H1 (cell line): ENCODE results near the gene CHST11. TPM values are rescaled to one million over a fixed set of nuclear protein-coding genes. Genes with fewer than 3 reads are reported as not detected.

Source experiments
- CTCF ChIA-PET: fragments of 300-600 bp; sonication (Branson Sonifier 250); formaldehyde crosslinking; loops from one replicate; lab custom pipeline; 2021; ENCODE audit not compliant: partially characterized antibody; lab: Charles Lee
- POLR2A ChIA-PET: fragments of 300-600 bp; sonication (Branson Sonifier 250); formaldehyde crosslinking; loops from one replicate; lab custom pipeline; 2021; ENCODE audit warnings: inconsistent platforms; ENCODE audit not compliant: partially characterized antibody; lab: Charles Lee
- DNase-seq, 2 experiments: peaks; one replicate each; pipeline versions ENCODE4 v3.0.0 to v3.0.0-alpha.2; 2010 to 2022; ENCODE audit warnings: low spot score in 2 of 2, low read depth in 1 of 2, mixed read lengths in 1 of 2
- FAIRE-seq: peaks from 2 replicates; lab custom pipeline; 2011; peaks lifted over from hg19 to GRCh38; lab: Jason Lieb, UNC
- H2AFZ ChIP-seq: 2 replicates; pipeline ENCODE4 v1.8.1; 2012; ENCODE audit warnings: low read length, inconsistent platforms
- H2AK5ac ChIP-seq: 2 replicates; pipeline ENCODE4 v1.6.1; 2013; ENCODE audit warnings: low read depth, low read length
- H2BK120ac ChIP-seq: replicated peaks from 2 replicates; pipeline ENCODE3; 2013; ENCODE audit warnings: low read depth, low read length, inconsistent platforms
- H2BK12ac ChIP-seq: 2 replicates; pipeline ENCODE4 v1.6.1; 2013; ENCODE audit warnings: low read depth, low read length
- H2BK15ac ChIP-seq: 2 replicates; pipeline ENCODE4 v1.6.1; 2013; ENCODE audit warnings: low read length
- H2BK20ac ChIP-seq: 2 replicates; pipeline ENCODE4 v1.6.1; 2013; ENCODE audit warnings: low read length
- H2BK5ac ChIP-seq: 2 replicates; pipeline ENCODE4 v1.6.1; 2013; ENCODE audit warnings: low read depth, low read length
- H3K14ac ChIP-seq: 2 replicates; pipeline ENCODE4 v1.6.1; 2013; ENCODE audit warnings: inconsistent platforms; ENCODE audit not compliant: insufficient read length
- H3K18ac ChIP-seq: 2 replicates; pipeline ENCODE4 v1.6.1; 2013; ENCODE audit warnings: low read length; ENCODE audit errors: extremely low read depth
- H3K23ac ChIP-seq: 2 replicates; pipeline ENCODE4 v1.6.1; 2013; ENCODE audit warnings: inconsistent platforms; ENCODE audit not compliant: insufficient read length
- H3K23me2 ChIP-seq: 2 replicates; pipeline ENCODE4 v1.6.1; 2013; ENCODE audit warnings: low read depth, low read length
- H3K27ac ChIP-seq: 2 replicates; pipeline ENCODE4 v1.6.1; 2011; ENCODE audit warnings: low read depth, low read length, inconsistent platforms
- H3K27me3 ChIP-seq, 4 experiments: replicated peaks in 1 of 4; 1 replicate in 1 of 4; 2 replicates in 3 of 4; pipeline versions ENCODE4 v1.6.1 to v1.8.1; 2011 to 2013; ENCODE audit warnings: low read length in 3 of 4, mild to moderate bottlenecking in 3 of 4, inconsistent platforms in 2 of 4, mixed read lengths in 2 of 4, moderate library complexity in 1 of 4; ENCODE audit not compliant: control insufficient read depth in 3 of 4, insufficient read depth in 3 of 4; ENCODE audit errors: extremely low read depth in 1 of 4
- H3K36me3 ChIP-seq, 4 experiments: 2 replicates each; pipeline versions ENCODE4 v1.6.1 to v1.8.1; 2011 to 2013; ENCODE audit warnings: mild to moderate bottlenecking in 4 of 4, low read length in 3 of 4, moderate library complexity in 2 of 4, control low read depth in 1 of 4, inconsistent platforms in 1 of 4; ENCODE audit not compliant: insufficient read depth in 4 of 4, control insufficient read depth in 2 of 4
- H3K4ac ChIP-seq: replicated peaks from 2 replicates; pipeline ENCODE3; 2013; ENCODE audit warnings: low read length, low read depth, mixed read lengths, inconsistent platforms; ENCODE audit not compliant: insufficient read length
- H3K4me1 ChIP-seq, 4 experiments: replicated peaks in 1 of 4; 1 replicate in 1 of 4; 2 replicates in 3 of 4; pipeline versions ENCODE4 v1.6.1 to v1.8.1; 2011 to 2013; ENCODE audit warnings: low read length in 3 of 4, inconsistent platforms in 2 of 4, mixed read lengths in 1 of 4; ENCODE audit not compliant: insufficient read depth in 4 of 4, control insufficient read depth in 3 of 4
- H3K4me2 ChIP-seq, 2 experiments: 2 replicates each; pipeline versions ENCODE4 v1.6.1 to v1.8.1; 2011 to 2013; ENCODE audit warnings: low read depth in 2 of 2, low read length in 2 of 2, control low read depth in 1 of 2, inconsistent platforms in 1 of 2, mild to moderate bottlenecking in 1 of 2; ENCODE audit not compliant: insufficient read depth in 1 of 2
- H3K4me3 ChIP-seq, 4 experiments: fragments of 200-600, 300-600 bp in 1 of 4; sonication (generic), shearing (Covaris generic), sonication (Bioruptor Twin) in 1 of 4; 2 replicates each; pipeline versions ENCODE4 v1.5.1 to v1.8.1; 2011 to 2016; ENCODE audit warnings: low read length in 4 of 4, low read depth in 3 of 4, control low read depth in 2 of 4, inconsistent platforms in 2 of 4, mild to moderate bottlenecking in 2 of 4, mixed read lengths in 1 of 4, moderate library complexity in 1 of 4; ENCODE audit not compliant: insufficient read depth in 2 of 4; ENCODE audit errors: extremely low read depth in 1 of 4
- H3K56ac ChIP-seq: replicated peaks from 2 replicates; pipeline ENCODE3; 2013; ENCODE audit warnings: low read depth, mild to moderate bottlenecking, mixed read lengths, low read length, inconsistent platforms; ENCODE audit not compliant: insufficient read length
- H3K79me1 ChIP-seq: 2 replicates; pipeline ENCODE4 v1.6.1; 2013; ENCODE audit warnings: low read depth, low read length, control low read depth
- H3K79me2 ChIP-seq, 2 experiments: 2 replicates each; pipeline versions ENCODE4 v1.6.1 to v1.8.1; 2012 to 2013; ENCODE audit warnings: low read length in 2 of 2, mild to moderate bottlenecking in 2 of 2, inconsistent platforms in 1 of 2; ENCODE audit not compliant: insufficient read depth in 2 of 2, control insufficient read depth in 1 of 2
- H3K9ac ChIP-seq, 4 experiments: replicated peaks in 1 of 4; 1 replicate in 1 of 4; 2 replicates in 3 of 4; pipeline versions ENCODE4 v1.6.1 to v1.8.1; 2011 to 2013; ENCODE audit warnings: low read depth in 3 of 4, low read length in 3 of 4, control low read depth in 2 of 4, mild to moderate bottlenecking in 2 of 4, moderate library complexity in 2 of 4, inconsistent platforms in 1 of 4; ENCODE audit errors: extremely low read depth in 1 of 4
- H3K9me3 ChIP-seq, 2 experiments: 2 replicates each; pipeline versions ENCODE4 v1.6.1 to v1.8.1; 2012 to 2013; ENCODE audit warnings: mild to moderate bottlenecking in 2 of 2, moderate library complexity in 2 of 2, control low read depth in 1 of 2, inconsistent platforms in 1 of 2, low read depth in 1 of 2, low read length in 1 of 2, mixed read lengths in 1 of 2; ENCODE audit not compliant: insufficient read depth in 2 of 2
- H4K20me1 ChIP-seq, 2 experiments: replicated peaks in 1 of 2; 2 replicates each; pipeline versions ENCODE3 to v1.8.1; 2011 to 2013; ENCODE audit warnings: inconsistent platforms in 2 of 2, low read length in 2 of 2, mild to moderate bottlenecking in 1 of 2; ENCODE audit not compliant: insufficient read depth in 2 of 2, control insufficient read depth in 1 of 2
- H4K5ac ChIP-seq: 2 replicates; pipeline ENCODE4 v1.6.1; 2013; ENCODE audit warnings: low read length, low read depth, mixed read lengths, inconsistent platforms; ENCODE audit not compliant: insufficient read length
- H4K8ac ChIP-seq: 2 replicates; pipeline ENCODE4 v1.8.0; 2013; ENCODE audit warnings: mild to moderate bottlenecking, moderate library complexity, low read length, inconsistent platforms; ENCODE audit not compliant: insufficient read depth; ENCODE audit errors: extremely low read depth
- H4K91ac ChIP-seq: replicated peaks from 2 replicates; pipeline ENCODE3; 2013; ENCODE audit warnings: low read length, mixed read lengths, inconsistent platforms; ENCODE audit not compliant: insufficient read length
- BACH1 ChIP-seq: IDR thresholded peaks from 2 replicates; pipeline ENCODE4 v1.6.1; 2012; ENCODE audit warnings: low read length, improper control_type of control experiment
- EZH2 ChIP-seq: fragments of 200-600 bp; sonication (generic); IDR thresholded peaks from 2 replicates; pipeline ENCODE4 v1.7.1; 2012; ENCODE audit warnings: low read depth, mild to moderate bottlenecking, moderate library complexity, low read length, inconsistent platforms; ENCODE audit not compliant: severe bottlenecking
- SP4 ChIP-seq: IDR thresholded peaks from 2 replicates; pipeline ENCODE4 v1.6.1; 2012; ENCODE audit warnings: low read length, inconsistent platforms
- SRF ChIP-seq: IDR thresholded peaks from 2 replicates; pipeline ENCODE4 v1.6.1; 2011; ENCODE audit warnings: mild to moderate bottlenecking, low read depth, low read length, moderate library complexity
- whole genome bisulfite sequencing, 2 experiments: shearing (Covaris generic) in 1 of 2; methylation state at CpG; one replicate each; pipeline versions ENCODE4 v1.1.6 to v1.1.7; 2013 to 2015; ENCODE audit warnings: low lambda C conversion rate in 2 of 2, mixed read lengths in 2 of 2, inconsistent platforms in 1 of 2, low coverage in 1 of 2, missing lambda C conversion rate in 1 of 2; ENCODE audit not compliant: insufficient replicate concordance in 2 of 2, insufficient coverage in 1 of 2, insufficient read length in 1 of 2; ENCODE audit errors: extremely low coverage in 1 of 2, missing lambda C conversion rate in 1 of 2; 5-methylcytosine and 5-hydroxymethylcytosine counted together
- polyA plus RNA-seq, 7 experiments: library from polyadenylated mRNA; depleted of rRNA in 3 of 7; stranded (reverse) in 5 of 7; unstranded in 2 of 7; fragments of >200 nt in 5 of 7; fragments of 200-250 nt in 2 of 7; gene quantifications; 1 replicate in 5 of 7; 2 replicates in 1 of 7; 4 replicates in 1 of 7; pipeline versions ENCODE4 v1.2.1 to v1.2.3, GENCODE V29; 2011 to 2013; ENCODE audit warnings: missing spikeins in 2 of 7, mixed read lengths in 2 of 7
- total RNA-seq: library from RNA; stranded (reverse); fragmentation: NEBNext Ultra II Directional; extraction: Animal tissue kit (Norgen Biotek cat#: 25700); gene quantifications from 2 replicates; pipeline ENCODE4 v1.2.1, GENCODE V29; 2021

Gene CHST11
- total and polyA plus RNA-seq, 2 of the 8 experiments (the other 6 are each of a cell fraction or from before 2014, with no cell fraction given) = 14.4 to 20.8 TPM

- Histone ChIP-seq H3K4me3 (no peak overlapping the region), H4K91ac (no peak overlapping the region), H2AK5ac (no peak overlapping the region), H3K14ac (no peak overlapping the region), H3K9me3 (no peaks in the 10 kb centered on the region), H3K18ac (no peak overlapping the region), H2BK15ac (no peak overlapping the region), H4K8ac (no peak overlapping the region), H3K56ac (no peak overlapping the region), H3K27me3 (no peaks in the 10 kb centered on the region), H2BK12ac (no peak overlapping the region), H3K9ac (no peak overlapping the region), H3K79me2 (peaks cover 0 to 2% of the 10 kb centered on the region in 2 experiments; a peak in 1 of 4 replicates), H3K4me2 (no peak overlapping the region; a peak in 1 of 4 replicates), H3K23me2 (no peaks in the 10 kb centered on the region), H3K36me3 (no peaks in the 10 kb centered on the region), H2BK120ac (no peak overlapping the region), H3K27ac (no peak overlapping the region), H3K79me1 (no peaks in the 10 kb centered on the region), H2BK20ac (no peak overlapping the region), H3K4me1 (peaks cover 10 to 35% (median 22%) of the 10 kb centered on the region in 4 experiments), H4K20me1 (peaks cover 0 to 3% of the 10 kb centered on the region in 2 experiments), H4K5ac (no peak overlapping the region), H3K23ac (no peak overlapping the region), H3K4ac (no peak overlapping the region), H2BK5ac (no peak overlapping the region), H2AFZ (no peak overlapping the region)
- FAIRE-seq (no peak), DNase-seq (no peak)
- WGBS, 2 experiments = 88% methylated on average over 5 of the region's 5 CpGs; no CpG with 5 or more reads in 1 of the 2 experiments
- CTCF ChIA-PET = no interaction called here
- POLR2A ChIA-PET = no interaction called here
- TF ChIP-seq BACH1 = no peak
- TF ChIP-seq SP4 = no peak
- TF ChIP-seq EZH2 = no peak
- no peak for TF ChIP-seq SRF
Measured at GRCh38 chr12:104707194-104707593, 250.4 kb downstream of the CHST11 start.
